Suprapubic skin (tissue), 3 donors: ENCODE results near the gene PIGO.

ENCODE experiments used
- EP300 ChIP-seq: sonication (generic); formaldehyde crosslinking; IDR thresholded peaks from one replicate; pipeline ENCODE4 v1.6.1; 2017; ENCODE audit warnings: antibody characterized with exemption
- POLR2A ChIP-seq, 2 donors: fragments of 450-650 bp; IDR thresholded peaks; one replicate each; pipeline ENCODE4 v1.6.1; 2017; ENCODE audit warnings: antibody characterized with exemption in 2 of 2, mild to moderate bottlenecking in 2 of 2, moderate library complexity in 2 of 2
- TF ChIP-seq, protein P1 (sequence below), 2 donors: fragments of 200-600 bp in 1 of 2; fragments of 450-650 bp in 1 of 2; sonication (generic) in 1 of 2; IDR thresholded peaks; one replicate each; pipeline ENCODE4 v1.5.1; 2016 to 2019; ENCODE audit warnings: antibody characterized with exemption in 2 of 2, mild to moderate bottlenecking in 1 of 2, moderate library complexity in 1 of 2

DNA sequence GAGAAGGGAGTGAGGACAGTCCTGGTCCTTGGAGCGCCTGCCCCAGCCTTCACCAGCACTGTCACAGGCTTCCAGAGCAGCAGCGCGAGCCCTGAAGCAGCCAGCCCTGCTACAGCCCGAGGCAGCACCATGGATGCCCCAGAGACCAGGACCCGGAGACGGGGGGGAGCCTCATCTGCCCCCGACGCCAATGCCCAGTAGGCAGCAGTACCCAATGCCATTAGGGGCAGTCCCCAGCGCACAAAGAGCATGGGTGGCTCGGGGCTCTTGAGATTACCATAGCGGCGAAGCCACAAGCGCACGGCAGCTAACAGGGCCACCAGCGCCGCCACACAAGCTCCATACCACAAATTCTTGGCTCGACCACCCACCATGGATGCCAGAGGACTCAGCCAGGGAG is 4.9 kb downstream of the PIGO start:
- TF ChIP-seq, protein P1, sequence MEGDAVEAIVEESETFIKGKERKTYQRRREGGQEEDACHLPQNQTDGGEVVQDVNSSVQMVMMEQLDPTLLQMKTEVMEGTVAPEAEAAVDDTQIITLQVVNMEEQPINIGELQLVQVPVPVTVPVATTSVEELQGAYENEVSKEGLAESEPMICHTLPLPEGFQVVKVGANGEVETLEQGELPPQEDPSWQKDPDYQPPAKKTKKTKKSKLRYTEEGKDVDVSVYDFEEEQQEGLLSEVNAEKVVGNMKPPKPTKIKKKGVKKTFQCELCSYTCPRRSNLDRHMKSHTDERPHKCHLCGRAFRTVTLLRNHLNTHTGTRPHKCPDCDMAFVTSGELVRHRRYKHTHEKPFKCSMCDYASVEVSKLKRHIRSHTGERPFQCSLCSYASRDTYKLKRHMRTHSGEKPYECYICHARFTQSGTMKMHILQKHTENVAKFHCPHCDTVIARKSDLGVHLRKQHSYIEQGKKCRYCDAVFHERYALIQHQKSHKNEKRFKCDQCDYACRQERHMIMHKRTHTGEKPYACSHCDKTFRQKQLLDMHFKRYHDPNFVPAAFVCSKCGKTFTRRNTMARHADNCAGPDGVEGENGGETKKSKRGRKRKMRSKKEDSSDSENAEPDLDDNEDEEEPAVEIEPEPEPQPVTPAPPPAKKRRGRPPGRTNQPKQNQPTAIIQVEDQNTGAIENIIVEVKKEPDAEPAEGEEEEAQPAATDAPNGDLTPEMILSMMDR (IDR thresholded peaks at IDR 0.05) = no peak
- no peak for TF ChIP-seq EP300
- TF ChIP-seq POLR2A (IDR thresholded peaks at IDR 0.05) = no peak
